HG03520 (cell line): ENCODE results near the gene HIC2.
"Not testable (repeated sequence)": the region's sequence is repeated elsewhere in the genome, so short reads cannot be mapped to it uniquely, and the experiment has no call there.

Source experiments
- ATAC-seq: cut with Tn5 transposase; IDR thresholded peaks from one replicate; pipeline ENCODE4 v1.9.1; 2021; ENCODE audit warnings: mild to moderate bottlenecking, moderate library complexity; ENCODE audit not compliant: unreplicated experiment

HIC2 gene, protein sequence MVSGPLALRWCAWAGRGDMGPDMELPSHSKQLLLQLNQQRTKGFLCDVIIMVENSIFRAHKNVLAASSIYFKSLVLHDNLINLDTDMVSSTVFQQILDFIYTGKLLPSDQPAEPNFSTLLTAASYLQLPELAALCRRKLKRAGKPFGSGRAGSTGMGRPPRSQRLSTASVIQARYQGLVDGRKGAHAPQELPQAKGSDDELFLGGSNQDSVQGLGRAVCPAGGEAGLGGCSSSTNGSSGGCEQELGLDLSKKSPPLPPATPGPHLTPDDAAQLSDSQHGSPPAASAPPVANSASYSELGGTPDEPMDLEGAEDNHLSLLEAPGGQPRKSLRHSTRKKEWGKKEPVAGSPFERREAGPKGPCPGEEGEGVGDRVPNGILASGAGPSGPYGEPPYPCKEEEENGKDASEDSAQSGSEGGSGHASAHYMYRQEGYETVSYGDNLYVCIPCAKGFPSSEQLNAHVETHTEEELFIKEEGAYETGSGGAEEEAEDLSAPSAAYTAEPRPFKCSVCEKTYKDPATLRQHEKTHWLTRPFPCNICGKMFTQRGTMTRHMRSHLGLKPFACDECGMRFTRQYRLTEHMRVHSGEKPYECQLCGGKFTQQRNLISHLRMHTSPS

DNA sequence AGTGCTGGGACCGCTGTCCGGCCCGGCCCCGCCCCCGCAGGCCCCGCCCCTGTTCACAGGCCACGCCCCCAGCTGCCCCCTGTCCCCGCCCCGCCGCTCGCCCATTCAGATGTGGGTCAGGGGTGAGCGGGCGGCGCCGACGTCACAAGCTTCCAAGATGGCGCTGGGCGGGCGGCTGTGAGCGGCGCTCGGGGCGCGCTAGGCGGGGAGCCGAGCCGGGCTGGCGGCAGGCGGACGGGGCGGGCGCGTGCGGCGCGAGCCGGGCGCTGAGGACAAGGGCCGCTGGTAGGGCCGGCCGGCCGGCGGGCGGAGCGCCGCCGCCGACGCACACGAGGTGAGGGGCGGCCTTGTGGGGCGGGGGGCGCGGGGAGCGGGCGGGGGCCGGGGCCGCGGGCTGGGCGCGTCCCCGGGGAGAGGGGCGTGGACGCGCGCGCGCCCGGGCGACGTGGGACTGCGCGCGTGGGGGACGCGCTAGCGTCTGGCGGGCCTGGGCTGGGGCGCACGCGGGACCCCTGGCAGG is at the start of gene HIC2:
Gene HIC2 (plus strand): TSS at position 145 of the 520 bp plus-strand sequence. CDS start 25,461 bp downstream, outside the sequence.
- ATAC-seq = peak; percentile 72

DNA sequence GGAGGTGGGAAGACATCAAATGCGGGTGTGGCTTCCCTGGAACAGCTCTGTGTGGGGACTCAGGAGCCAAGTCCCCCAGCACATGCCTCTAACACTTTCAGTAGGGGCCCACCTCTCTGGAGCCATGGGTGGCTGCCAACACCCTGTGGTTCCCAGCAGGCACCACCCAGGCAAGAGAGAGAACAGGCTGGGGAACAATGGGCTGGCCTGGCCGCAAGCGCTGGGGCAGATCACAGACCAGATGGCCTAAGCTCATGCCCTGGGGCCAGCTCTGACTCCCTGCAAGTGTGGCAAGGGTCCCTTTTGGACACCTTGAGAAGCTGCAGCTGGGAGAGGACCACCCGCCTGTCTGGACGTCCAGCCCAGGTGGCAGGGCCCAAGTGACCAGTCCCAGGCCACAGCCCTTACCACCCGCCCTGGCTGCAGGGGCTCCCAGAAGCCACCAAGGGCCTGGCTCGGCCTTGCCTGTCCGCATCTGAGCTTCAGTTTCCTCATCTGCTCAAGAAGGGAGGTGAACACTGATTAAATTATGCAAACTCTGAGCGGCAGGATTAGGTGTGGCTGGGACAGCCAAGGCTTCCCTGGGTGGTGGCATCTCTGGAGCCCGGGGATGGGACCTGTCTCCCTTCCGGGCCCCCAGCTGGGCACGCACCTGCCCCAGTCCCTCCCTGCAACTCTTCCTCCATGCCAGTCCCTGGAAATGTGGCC is 48.4 kb upstream of the HIC2 start:
- ATAC-seq = not testable (repeated sequence)

DNA sequence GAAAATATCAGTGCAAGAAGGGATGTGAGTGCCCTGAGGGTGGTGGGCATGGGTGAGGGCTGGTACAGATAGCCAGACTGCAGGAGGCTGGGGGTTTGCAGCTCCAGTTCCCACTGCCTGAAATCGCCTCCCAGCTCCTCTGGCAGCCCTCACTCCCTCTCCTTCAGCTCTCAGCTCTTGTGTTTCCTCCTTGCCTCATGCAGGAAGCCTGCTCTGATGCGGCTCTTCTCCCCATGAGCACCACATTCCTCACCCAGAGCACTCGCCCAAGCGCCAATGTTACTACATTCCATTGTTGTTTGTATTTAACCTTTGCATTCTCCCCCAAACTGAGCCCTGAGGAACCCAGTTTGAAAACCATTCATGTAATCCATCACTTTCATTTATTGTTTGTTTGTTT is 41.3 kb upstream of the HIC2 start:
- not testable (repeated sequence) for ATAC-seq

DNA sequence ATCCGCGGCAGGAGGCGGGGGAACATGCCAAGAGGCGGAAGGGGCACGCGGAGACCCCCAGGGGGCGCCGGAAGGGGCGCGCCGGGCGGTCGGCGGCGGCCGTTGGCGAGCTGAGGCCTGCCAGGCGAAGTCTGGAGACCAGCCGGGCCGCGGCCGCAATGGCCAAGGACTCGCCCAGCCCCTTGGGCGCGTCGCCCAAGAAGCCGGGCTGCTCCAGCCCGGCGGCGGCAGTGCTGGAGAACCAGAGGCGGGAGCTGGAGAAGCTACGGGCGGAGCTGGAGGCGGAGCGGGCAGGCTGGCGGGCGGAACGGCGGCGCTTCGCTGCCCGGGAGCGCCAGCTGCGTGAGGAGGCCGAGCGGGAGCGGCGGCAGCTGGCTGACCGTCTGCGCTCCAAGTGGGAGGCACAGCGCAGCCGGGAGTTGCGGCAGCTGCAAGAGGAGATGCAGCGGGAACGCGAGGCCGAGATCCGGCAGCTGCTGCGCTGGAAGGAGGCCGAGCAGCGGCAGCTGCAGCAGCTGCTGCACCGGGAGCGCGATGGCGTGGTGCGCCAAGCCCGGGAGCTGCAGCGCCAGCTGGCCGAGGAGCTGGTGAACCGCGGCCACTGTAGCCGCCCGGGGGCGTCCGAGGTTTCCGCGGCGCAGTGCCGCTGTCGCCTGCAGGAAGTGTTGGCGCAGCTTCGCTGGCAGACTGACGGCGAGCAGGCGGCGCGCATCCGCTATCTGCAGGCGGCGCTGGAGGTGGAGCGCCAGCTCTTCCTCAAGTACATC is 33.3 kb upstream of the HIC2 start, which contains the start of gene RIMBP3B:
Gene RIMBP3B (plus strand): TSS at position 51 of the 767 bp plus-strand sequence. CDS start 108 bp downstream, at position 159.
- not testable (repeated sequence) for ATAC-seq

DNA sequence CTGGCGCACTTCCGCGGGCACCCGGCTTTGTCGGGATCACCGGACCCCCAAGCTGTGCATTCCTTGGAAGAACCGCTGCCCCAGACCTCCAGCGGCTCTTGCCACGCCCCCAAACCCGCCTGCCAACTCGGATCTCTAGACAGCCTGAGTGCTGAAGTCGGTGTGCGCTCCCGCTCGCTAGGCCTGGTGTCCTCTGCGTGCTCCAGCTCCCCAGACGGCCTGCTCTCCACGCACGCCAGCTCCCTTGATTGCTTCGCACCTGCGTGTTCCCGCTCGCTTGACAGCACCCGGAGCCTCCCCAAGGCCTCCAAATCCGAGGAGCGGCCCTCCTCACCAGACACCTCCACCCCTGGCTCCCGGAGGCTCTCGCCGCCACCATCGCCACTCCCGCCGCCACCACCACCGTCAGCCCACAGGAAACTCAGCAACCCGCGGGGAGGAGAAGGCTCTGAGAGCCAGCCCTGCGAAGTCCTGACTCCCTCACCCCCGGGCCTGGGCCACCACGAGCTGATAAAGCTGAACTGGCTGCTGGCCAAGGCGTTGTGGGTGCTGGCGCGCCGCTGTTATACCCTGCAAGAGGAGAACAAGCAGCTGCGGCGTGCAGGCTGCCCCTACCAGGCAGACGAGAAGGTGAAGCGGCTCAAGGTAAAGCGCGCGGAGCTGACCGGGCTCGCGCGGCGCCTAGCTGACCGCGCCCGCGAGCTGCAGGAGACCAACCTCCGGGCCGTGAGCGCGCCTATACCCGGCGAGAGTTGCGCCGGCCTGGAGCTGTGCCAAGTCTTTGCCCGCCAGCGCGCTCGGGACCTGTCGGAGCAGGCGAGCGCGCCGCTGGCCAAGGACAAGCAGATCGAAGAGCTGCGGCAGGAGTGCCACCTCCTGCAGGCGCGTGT is 32.5 kb upstream of the HIC2 start:
- not testable (repeated sequence) for ATAC-seq

DNA sequence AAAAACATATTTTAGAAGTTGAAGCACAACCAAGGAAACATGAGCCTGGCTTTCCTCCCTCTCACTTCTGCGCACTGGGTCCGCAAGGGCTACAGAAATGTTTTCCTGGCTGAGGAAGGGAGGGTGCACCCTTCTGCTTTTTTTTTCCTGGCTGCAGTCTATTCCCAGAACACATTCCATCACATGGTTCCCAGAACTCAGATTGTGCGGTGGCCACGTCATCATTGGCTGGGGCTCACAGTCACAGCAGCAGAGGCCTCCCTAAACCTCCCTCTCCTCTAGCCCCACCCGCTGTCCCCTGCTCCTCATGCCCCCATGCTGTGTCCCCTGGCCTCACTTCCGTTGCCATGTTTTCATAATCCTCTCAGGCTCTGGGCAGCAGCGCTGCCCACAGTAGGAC is 27.7 kb upstream of the HIC2 start:
- ATAC-seq = not testable (repeated sequence)

DNA sequence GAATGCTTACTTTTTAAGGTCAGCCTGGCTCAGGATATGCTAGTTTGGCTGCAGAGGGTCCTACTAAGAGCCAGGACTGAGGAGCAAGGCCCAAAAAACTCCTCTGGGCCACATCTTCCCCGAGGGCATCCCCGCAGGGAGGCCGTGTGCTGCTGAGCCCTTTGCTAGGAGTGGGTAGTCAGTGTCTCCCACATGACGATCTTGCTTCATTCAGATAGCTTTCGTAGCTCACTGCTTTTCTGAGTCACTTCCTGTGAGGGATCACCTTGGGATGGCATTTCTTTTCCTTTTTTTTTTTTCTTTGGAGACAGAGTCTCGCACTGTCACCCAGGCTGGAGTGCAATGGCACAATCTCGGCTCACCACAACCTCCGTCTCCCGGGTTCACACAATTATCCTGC is 27.2 kb upstream of the HIC2 start:
- not testable (repeated sequence) for ATAC-seq

DNA sequence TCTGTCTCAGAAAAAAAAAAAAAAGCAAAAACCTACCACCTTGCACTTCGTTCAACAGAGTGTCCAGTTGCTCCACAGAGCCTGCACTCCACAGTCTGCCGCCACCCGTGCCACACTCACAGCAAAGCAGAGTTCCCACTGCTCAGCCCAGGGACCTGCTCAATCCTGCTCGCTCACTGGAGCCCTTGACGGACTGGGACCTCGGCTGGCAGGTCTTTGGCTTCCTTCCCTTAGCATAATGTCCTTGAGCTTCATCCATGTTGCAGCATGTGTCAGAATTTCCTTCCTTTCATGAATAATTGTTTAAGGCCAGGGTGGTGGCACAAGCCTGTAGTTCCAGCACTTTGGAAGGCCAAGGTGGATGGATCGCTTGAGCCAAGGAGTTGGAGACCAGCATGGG is 22.6 kb upstream of the HIC2 start:
- ATAC-seq = not testable (repeated sequence)

DNA sequence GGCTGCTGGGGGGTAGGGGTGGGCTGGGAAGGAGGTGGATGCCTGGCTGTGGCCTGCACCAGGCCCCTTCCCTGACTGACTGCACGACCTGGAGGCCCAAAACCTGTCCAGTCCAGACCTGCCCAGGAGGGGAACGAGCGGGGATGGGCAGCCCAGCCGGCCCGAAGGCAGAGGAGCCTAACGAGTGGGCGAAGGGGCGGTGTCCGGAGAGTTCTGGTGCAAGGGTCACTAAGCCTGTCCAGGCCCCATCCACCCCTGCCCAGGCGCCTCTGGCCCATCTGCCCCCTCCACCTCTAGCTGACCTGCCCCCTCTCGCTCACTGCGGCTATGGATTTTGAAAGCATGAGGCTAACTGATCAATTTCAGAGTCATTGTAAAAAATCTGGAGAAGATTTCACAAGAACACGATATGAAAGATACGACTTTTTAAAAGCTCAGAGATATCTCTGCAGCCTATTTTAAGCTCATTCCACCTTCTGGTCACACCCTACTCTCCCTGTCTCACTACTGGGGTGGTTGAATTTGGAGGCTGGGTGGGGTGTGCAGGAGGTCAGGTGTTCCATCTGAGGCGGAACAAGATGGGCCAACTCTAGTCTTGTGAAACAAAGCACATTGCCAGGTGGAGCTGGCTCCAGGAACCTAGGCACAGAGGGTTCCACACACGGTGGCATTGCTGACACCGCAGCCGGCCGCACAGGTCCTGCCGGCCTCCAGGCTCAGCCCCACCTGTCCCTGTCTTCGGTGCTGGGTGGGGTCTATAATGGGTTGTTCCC is 15.8 kb upstream of the HIC2 start:
- not testable (repeated sequence) for ATAC-seq

DNA sequence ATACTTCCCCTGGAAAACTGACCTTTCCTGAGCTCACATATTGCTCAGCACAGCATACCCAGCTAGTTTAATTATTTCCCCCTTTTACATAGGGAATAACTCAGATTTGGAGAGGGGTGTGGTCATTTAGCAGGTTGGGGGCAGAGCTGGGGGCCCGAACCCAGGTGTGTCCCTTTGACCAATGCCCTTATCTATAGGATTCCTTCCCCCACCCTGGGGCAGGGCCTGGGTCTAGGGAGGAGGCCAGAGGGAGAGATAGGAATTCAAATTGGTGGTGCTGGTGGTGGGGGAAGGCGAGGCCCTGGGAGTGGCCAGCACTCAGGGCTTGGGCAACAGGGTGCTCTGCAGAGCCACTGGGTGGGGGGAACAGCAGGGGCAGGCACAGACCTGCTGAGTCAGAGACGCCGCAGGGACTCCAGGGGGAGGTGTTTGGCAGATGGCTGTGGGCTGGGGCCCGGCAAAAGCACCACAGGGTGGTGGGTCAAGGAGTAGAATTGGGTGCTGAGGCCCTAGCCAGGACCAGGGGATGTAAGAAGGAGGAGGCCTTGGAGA is 14.3 kb upstream of the HIC2 start:
- ATAC-seq = not testable (repeated sequence)

DNA sequence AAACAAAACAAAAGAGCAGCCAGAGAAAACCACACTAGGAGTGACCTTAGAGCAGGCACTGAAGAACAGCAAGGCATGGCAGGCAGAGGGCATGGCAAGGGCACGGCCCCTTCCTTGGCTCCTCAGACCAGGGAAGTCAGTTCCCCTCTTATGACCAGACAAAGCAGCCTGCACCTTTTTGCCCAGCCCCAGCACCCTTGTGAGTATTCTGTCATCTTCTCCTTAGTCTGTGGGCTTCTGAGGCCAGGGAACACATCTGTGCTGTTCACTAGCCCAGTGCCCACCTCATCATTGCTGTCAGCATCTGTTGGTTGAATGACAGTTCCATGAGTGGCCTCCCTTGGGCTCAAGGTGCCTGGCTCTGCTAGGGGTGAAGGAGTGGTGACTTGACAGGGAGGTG is 10.0 kb upstream of the HIC2 start:
- ATAC-seq = not testable (repeated sequence)

DNA sequence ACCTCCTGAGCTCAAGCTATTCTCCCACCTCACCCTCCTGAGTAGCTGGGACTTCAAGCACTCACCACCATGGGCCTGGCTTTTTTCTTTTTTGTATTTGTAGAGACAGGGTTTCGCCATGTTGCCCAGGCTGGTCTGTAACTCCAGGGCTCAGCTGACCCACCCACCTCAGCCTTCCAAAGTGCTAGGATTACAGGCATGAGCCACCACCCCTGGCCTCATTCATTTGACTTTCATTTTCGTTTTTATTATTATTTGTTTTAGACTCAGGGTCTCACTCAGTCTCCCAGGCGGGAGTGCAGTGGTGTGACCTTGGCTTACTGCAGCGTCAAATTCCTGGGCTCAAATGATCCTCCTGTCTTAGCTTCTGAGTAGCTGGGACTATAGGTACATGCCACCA is 9.4 kb upstream of the HIC2 start:
- not testable (repeated sequence) for ATAC-seq

DNA sequence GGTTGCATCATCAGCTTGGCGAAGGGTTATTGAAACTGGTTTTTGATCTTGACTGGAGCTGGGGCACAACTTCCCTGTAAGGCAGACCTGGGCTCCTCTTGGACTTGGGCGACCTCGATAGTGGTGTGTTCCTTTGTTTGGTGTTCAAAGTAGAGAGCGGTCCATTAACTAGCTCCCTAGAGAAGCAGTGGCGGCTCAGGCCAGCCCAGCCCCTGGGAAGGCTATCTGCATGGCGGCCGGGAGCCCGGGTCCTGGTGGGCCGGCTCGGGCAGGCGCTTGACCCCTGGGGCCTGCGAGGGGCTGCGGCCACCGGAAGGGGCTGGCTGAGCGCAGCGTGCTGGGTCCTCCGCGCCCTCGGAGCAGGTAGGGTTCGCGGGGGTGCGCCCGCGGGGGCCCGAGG is 796 bp upstream of the HIC2 start:
- ATAC-seq = not testable (repeated sequence)

DNA sequence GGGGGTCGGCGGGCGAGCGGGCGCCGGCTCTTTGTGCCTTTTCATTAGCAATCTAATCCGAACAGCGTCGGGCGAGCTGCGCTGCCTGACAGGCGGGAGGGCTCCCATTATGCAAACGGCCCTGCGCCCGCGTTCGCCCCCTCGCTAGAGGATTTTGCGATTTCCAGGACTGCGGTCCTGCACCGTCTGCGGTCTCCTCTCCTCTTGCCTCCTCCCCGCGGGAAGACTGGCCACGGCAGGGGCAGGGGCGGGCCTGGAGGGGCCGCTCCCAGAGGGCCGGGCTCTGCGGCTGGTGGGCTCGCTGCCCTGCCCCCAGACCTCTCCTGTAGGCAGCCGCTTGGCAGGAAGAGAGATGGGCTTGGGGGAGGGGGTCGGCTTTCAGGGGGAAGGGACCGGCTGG is 682 bp downstream of the HIC2 start:
- ATAC-seq = peak; percentile 34

DNA sequence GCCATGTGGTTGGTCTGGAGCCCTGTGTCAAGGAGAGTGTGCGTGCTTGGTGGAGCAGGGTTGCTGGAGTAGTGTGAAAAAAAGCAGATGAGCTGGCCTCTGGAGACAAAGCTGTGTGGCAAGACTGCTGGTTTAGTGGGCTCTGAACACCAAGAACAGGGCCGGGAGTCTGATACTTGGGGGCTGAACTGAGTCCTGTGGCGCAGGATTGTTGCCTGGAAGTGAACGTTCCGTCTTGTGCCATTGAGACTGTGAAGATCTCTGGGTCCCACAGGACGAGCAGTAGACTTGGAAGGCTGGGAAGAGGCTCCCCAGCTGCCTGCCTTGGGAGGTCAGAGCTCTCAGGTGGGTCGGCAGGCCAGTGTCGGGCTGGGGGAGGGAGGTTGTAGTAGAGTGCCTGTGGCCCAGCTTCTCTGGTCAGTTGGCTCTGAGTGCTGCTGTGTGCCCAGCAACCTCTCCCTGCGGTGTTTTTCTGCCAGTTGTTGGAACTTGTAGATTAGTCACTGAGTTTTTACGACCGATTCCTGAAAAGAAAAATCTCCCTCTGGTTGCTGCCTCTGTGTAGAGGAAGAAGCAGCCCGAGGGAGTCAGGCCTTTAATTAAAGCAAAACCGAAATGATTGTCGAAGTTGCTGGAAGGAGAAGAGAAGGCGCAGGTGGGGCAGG is 1.9 kb downstream of the HIC2 start:
- not testable (repeated sequence) for ATAC-seq

DNA sequence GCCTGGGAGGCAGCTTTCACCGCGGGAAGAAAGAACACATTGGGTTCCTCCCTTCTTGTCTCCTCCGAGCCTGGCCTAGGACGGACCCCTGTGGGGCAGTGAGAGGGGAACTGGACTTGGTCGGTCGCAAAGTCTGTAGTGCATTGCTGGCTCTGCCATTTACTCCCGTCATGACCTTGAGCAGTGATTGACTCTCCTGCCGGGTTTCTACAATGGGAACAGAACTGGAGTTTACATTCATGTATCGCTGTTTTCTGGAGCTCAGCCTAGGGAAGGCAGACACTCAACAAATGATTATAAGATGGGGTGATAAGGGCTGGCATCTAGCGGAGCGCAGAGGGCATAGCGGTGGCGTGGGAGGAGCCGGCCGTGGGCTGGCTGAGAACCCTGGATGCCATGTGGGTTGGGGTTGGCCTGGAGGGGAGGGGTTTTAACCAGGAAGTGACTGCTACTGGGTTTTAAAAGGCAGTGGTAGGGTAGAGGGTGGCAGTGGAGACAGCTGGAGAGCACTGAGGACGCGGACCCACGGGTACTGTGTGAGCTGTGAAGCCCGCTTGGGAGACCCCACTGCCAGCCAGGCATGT is 3.1 kb downstream of the HIC2 start:
- ATAC-seq = not testable (repeated sequence)

DNA sequence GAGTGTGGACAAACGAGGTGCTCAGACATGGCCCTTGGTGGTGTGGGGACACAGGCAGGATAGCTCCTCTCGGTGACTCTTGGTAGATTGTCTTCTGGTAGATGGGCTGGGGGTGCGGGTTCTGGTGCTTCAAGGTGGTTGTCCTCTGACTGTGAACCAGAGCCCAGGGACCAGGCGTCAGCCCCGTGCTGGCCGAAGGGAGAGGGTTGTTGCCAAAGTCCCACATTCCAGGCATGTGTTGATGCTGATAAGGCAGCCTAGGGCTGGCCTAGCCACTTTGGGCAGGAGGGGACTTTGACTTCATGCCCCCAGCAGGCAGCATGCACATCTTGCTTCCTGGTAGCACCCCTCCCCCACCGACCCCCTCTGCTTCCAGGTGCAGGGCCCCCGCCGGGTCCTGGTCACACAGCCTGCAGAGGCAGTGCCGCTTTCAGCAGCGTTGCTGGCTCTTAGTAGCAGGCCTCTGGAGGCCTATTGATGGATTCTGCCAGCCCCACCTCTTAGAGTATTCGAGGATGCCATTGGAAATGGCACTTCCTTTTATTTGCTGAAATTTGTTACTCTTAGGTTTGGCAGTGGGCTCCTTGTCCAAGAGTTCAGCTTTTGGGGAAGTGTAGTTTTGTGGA is 7.0 kb downstream of the HIC2 start:
- ATAC-seq = not testable (repeated sequence)
